HG03159 (cell line): ENCODE measurements around the gene RPL18.

Source experiments
- ATAC-seq: cut with Tn5 transposase; IDR thresholded peaks from one replicate; pipeline ENCODE4 v1.9.1; 2021; ENCODE audit warnings: mild to moderate bottlenecking, moderate library complexity; ENCODE audit not compliant: unreplicated experiment

The RPL18 gene

GRCh38 chr19:48614436-48615230 lies 4.3 kb downstream of the RPL18 start, which contains the start of gene FAM83E:
FAM83E (minus strand) TSS chr19:48615076; CDS start chr19:48613372, 1,704 bp downstream.
- ATAC-seq, result no peak

- no peak for ATAC-seq
These were observed 5.0 kb downstream of the RPL18 start for GRCh38 chr19:48613852-48614435.

- no peak for ATAC-seq
These were observed 5.7 kb downstream of the RPL18 start for GRCh38 chr19:48613024-48613851.

- no peak for ATAC-seq
These were observed 7.1 kb downstream of the RPL18 start for GRCh38 chr19:48611872-48612271.

GRCh38 chr19:48609571-48610108 lies 9.3 kb downstream of the RPL18 start:
- ATAC-seq, result no peak

GRCh38 chr19:48608798-48609263 lies 10.1 kb downstream of the RPL18 start:
- no peak for ATAC-seq

GRCh38 chr19:48607359-48607755 lies 11.6 kb downstream of the RPL18 start:
- ATAC-seq, result no peak

- ATAC-seq, result no peak
These were observed 12.3 kb downstream of the RPL18 start, which contains the start of gene SPACA4 for GRCh38 chr19:48606463-48607358. SPACA4 (plus strand) TSS chr19:48606742; CDS start chr19:48606979, 237 bp downstream.

GRCh38 chr19:48603850-48604249 lies 15.1 kb downstream of the RPL18 start:
- no peak for ATAC-seq

- no peak for ATAC-seq
These were observed 15.5 kb downstream of the RPL18 start for GRCh38 chr19:48603449-48603848.

- no peak for ATAC-seq
These were observed 16.0 kb downstream of the RPL18 start for GRCh38 chr19:48603001-48603400.

- ATAC-seq, result no peak
These were observed 18.1 kb downstream of the RPL18 start for GRCh38 chr19:48600679-48601417.

GRCh38 chr19:48598996-48599700 lies 19.8 kb downstream of the RPL18 start:
- no peak for ATAC-seq

GRCh38 chr19:48596679-48597465 lies 22.1 kb downstream of the RPL18 start:
- no peak for ATAC-seq

GRCh38 chr19:48596237-48596636 lies 22.7 kb downstream of the RPL18 start:
- no peak for ATAC-seq

GRCh38 chr19:48595833-48596232 lies 23.1 kb downstream of the RPL18 start:
- ATAC-seq, result no peak

GRCh38 chr19:48595171-48595570 lies 23.8 kb downstream of the RPL18 start:
- ATAC-seq, result no peak

GRCh38 chr19:48591021-48591420 lies 28.0 kb downstream of the RPL18 start:
- ATAC-seq, result no peak
